ENCODE results near the gene BAD.

The BAD gene

GRCh38 chr11:64227405-64227956, 57.0 kb downstream of the BAD start:
- Histone ChIP-seq H3K27me3 (ENCODE audit: control insufficient read depth, insufficient read depth, low read length) (no peaks in the 10 kb centered on the region), H3K27ac (ENCODE audit: low read length) (no peak overlapping the region), H3K4me3 (ENCODE audit: low read length) (no peak overlapping the region), H3K9me3 (ENCODE audit: control insufficient read depth, insufficient read depth, low read length) (no peaks in the 10 kb centered on the region), H3K36me3 (ENCODE audit: control insufficient read depth, insufficient read depth, low read length) (no peaks in the 10 kb centered on the region), H3K4me1 (ENCODE audit: control insufficient read depth, insufficient read depth, low read length) (peaks cover 4% of the 10 kb centered on the region; the same call in 1 of the 2 replicates)
- WGBS (ENCODE audit: insufficient coverage, insufficient read length), result no CpG with 5 or more reads among the region's 3 CpGs
- DNase-seq (ENCODE audit: low read depth, low spot score), result no peak

GRCh38 chr11:64226507-64227051, 57.9 kb downstream of the BAD start:
- no peak for DNase-seq (ENCODE audit: low read depth, low spot score)
- WGBS (ENCODE audit: insufficient coverage, insufficient read length), result no CpG with 5 or more reads among the region's 26 CpGs
- Histone ChIP-seq H3K9me3 (ENCODE audit: control insufficient read depth, insufficient read depth, low read length) (no peaks in the 10 kb centered on the region), H3K4me3 (ENCODE audit: low read length) (peak overlapping the region; percentile 50), H3K36me3 (ENCODE audit: control insufficient read depth, insufficient read depth, low read length) (no peaks in the 10 kb centered on the region), H3K27ac (ENCODE audit: low read length) (no peak overlapping the region), H3K27me3 (ENCODE audit: control insufficient read depth, insufficient read depth, low read length) (no peaks in the 10 kb centered on the region), H3K4me1 (ENCODE audit: control insufficient read depth, insufficient read depth, low read length) (peaks cover 4% of the 10 kb centered on the region; the same call in 1 of the 2 replicates)

GRCh38 chr11:64225608-64226506, 58.6 kb downstream of the BAD start, which contains the start of the genes NUDT22 and TRPT1:
Gene NUDT22, plus strand, starts transcription at chr11:64226274. Its CDS starts 379 bp downstream, at chr11:64226653.
Gene TRPT1, minus strand, starts transcription at chr11:64226186. Its CDS starts 326 bp downstream, at chr11:64225860.
- H3K4me3 ChIP-seq (ENCODE audit: low read length), result peak within 1 kb of the TSS; percentile 50
- H3K9me3 ChIP-seq (ENCODE audit: control insufficient read depth, insufficient read depth, low read length), result no peaks in the 10 kb centered on the region
- H3K27me3 ChIP-seq (ENCODE audit: control insufficient read depth, insufficient read depth, low read length), result no peaks in the 10 kb centered on the region
- no peak for DNase-seq (ENCODE audit: low read depth, low spot score)
- peaks cover 4% of the 10 kb centered on the region; the same call in 1 of the 2 replicates for H3K4me1 ChIP-seq (ENCODE audit: control insufficient read depth, insufficient read depth, low read length)
- H3K27ac ChIP-seq (ENCODE audit: low read length), result no peak within 1 kb of the TSS
- WGBS (ENCODE audit: insufficient coverage, insufficient read length), result no CpG with 5 or more reads among the region's 54 CpGs
- H3K36me3 ChIP-seq (ENCODE audit: control insufficient read depth, insufficient read depth, low read length), result no peaks in the 10 kb centered on the region; the same call in 1 of the 2 replicates

- DNase-seq (ENCODE audit: low read depth, low spot score), result no peak
- Histone ChIP-seq H3K27me3 (ENCODE audit: control insufficient read depth, insufficient read depth, low read length) (no peaks in the 10 kb centered on the region), H3K36me3 (ENCODE audit: control insufficient read depth, insufficient read depth, low read length) (peaks cover 7% of the 10 kb centered on the region; the same call in 1 of the 2 replicates), H3K9me3 (ENCODE audit: control insufficient read depth, insufficient read depth, low read length) (no peaks in the 10 kb centered on the region), H3K4me1 (ENCODE audit: control insufficient read depth, insufficient read depth, low read length) (peaks cover 4% of the 10 kb centered on the region; the same call in 1 of the 2 replicates), H3K27ac (ENCODE audit: low read length) (no peak overlapping the region), H3K4me3 (ENCODE audit: low read length) (peak overlapping the region; percentile 50; the same call in 1 of the 2 replicates)
- WGBS (ENCODE audit: insufficient coverage, insufficient read length), result no CpG with 5 or more reads among the region's 22 CpGs
Observed at GRCh38 chr11:64224891-64225607, 59.4 kb downstream of the BAD start.

GRCh38 chr11:64224151-64224890, 60.1 kb downstream of the BAD start:
- WGBS (ENCODE audit: insufficient coverage, insufficient read length), result no CpG with 5 or more reads among the region's 17 CpGs
- Histone ChIP-seq H3K27me3 (ENCODE audit: control insufficient read depth, insufficient read depth, low read length) (no peaks in the 10 kb centered on the region), H3K27ac (ENCODE audit: low read length) (no peak overlapping the region), H3K36me3 (ENCODE audit: control insufficient read depth, insufficient read depth, low read length) (peaks cover 10% of the 10 kb centered on the region; the same call in 1 of the 2 replicates), H3K4me3 (ENCODE audit: low read length) (no peak overlapping the region), H3K9me3 (ENCODE audit: control insufficient read depth, insufficient read depth, low read length) (no peaks in the 10 kb centered on the region), H3K4me1 (ENCODE audit: control insufficient read depth, insufficient read depth, low read length) (peaks cover 4% of the 10 kb centered on the region)
- no peak for DNase-seq (ENCODE audit: low read depth, low spot score)

- Histone ChIP-seq H3K4me1 (ENCODE audit: control insufficient read depth, insufficient read depth, low read length) (peaks cover 4% of the 10 kb centered on the region), H3K4me3 (ENCODE audit: low read length) (no peak overlapping the region), H3K9me3 (ENCODE audit: control insufficient read depth, insufficient read depth, low read length) (no peaks in the 10 kb centered on the region), H3K27me3 (ENCODE audit: control insufficient read depth, insufficient read depth, low read length) (no peaks in the 10 kb centered on the region), H3K27ac (ENCODE audit: low read length) (no peak overlapping the region), H3K36me3 (ENCODE audit: control insufficient read depth, insufficient read depth, low read length) (peaks cover 16% of the 10 kb centered on the region; the same call in 1 of the 2 replicates)
- no peak for DNase-seq (ENCODE audit: low read depth, low spot score)
- WGBS (ENCODE audit: insufficient coverage, insufficient read length), result no CpG with 5 or more reads among the region's 24 CpGs
Observed at GRCh38 chr11:64223001-64223651, 61.3 kb downstream of the BAD start.

GRCh38 chr11:64222651-64223000, 61.8 kb downstream of the BAD start:
- Histone ChIP-seq H3K36me3 (ENCODE audit: control insufficient read depth, insufficient read depth, low read length) (peaks cover 16% of the 10 kb centered on the region; the same call in 1 of the 2 replicates), H3K27me3 (ENCODE audit: control insufficient read depth, insufficient read depth, low read length) (no peaks in the 10 kb centered on the region), H3K4me1 (ENCODE audit: control insufficient read depth, insufficient read depth, low read length) (peaks cover 4% of the 10 kb centered on the region), H3K27ac (ENCODE audit: low read length) (no peak overlapping the region), H3K9me3 (ENCODE audit: control insufficient read depth, insufficient read depth, low read length) (no peaks in the 10 kb centered on the region), H3K4me3 (ENCODE audit: low read length) (no peak overlapping the region)
- no peak for DNase-seq (ENCODE audit: low read depth, low spot score)
- no CpG with 5 or more reads among the region's 9 CpGs for WGBS (ENCODE audit: insufficient coverage, insufficient read length)

- Histone ChIP-seq H3K9me3 (ENCODE audit: control insufficient read depth, insufficient read depth, low read length) (no peaks in the 10 kb centered on the region), H3K4me3 (ENCODE audit: low read length) (no peak overlapping the region), H3K27ac (ENCODE audit: low read length) (no peak overlapping the region), H3K36me3 (ENCODE audit: control insufficient read depth, insufficient read depth, low read length) (peaks cover 16% of the 10 kb centered on the region; the same call in 1 of the 2 replicates), H3K27me3 (ENCODE audit: control insufficient read depth, insufficient read depth, low read length) (no peaks in the 10 kb centered on the region), H3K4me1 (ENCODE audit: control insufficient read depth, insufficient read depth, low read length) (peaks cover 2% of the 10 kb centered on the region; the same call in 1 of the 2 replicates)
- WGBS (ENCODE audit: insufficient coverage, insufficient read length), result no CpG with 5 or more reads among the region's 14 CpGs
- no peak for DNase-seq (ENCODE audit: low read depth, low spot score)
Observed at GRCh38 chr11:64220798-64221197, 63.7 kb downstream of the BAD start.

- no peaks in the 10 kb centered on the region for H3K9me3 ChIP-seq (ENCODE audit: control insufficient read depth, insufficient read depth, low read length)
- H3K4me3 ChIP-seq (ENCODE audit: low read length), result no peak overlapping the region
- H3K36me3 ChIP-seq (ENCODE audit: control insufficient read depth, insufficient read depth, low read length), result peaks cover 16% of the 10 kb centered on the region; the same call in 1 of the 2 replicates
- no CpG with 5 or more reads among the region's 17 CpGs for WGBS (ENCODE audit: insufficient coverage, insufficient read length)
- H3K27ac ChIP-seq (ENCODE audit: low read length), result no peak overlapping the region
- DNase-seq (ENCODE audit: low read depth, low spot score), result no peak
- H3K4me1 ChIP-seq (ENCODE audit: control insufficient read depth, insufficient read depth, low read length), result peaks cover 2% of the 10 kb centered on the region; the same call in 1 of the 2 replicates
- H3K27me3 ChIP-seq (ENCODE audit: control insufficient read depth, insufficient read depth, low read length), result no peaks in the 10 kb centered on the region
Observed at GRCh38 chr11:64220271-64220670, 64.2 kb downstream of the BAD start.
